Dendritic cell treated with granulocyte-macrophage colony-stimulating factor and Interleukin-4, amounts not matched to agents 40 ng/mL and 50 ng/mL, for 4 days (primary cell): Measurements from ENCODE around the gene GDF10.

Experiments used
- H3K27ac Mint-ChIP-seq: one replicate; pipeline ENCODE4 v1.8.0; 2022; ENCODE audit warnings: mild to moderate bottlenecking, mixed read lengths
- H3K27me3 Mint-ChIP-seq: one replicate; pipeline ENCODE4 v1.8.0; 2022; ENCODE audit warnings: mild to moderate bottlenecking, mixed read lengths
- H3K36me3 Mint-ChIP-seq: one replicate; pipeline ENCODE4 v1.8.0; 2022; ENCODE audit warnings: low read depth, mixed read lengths
- H3K4me1 Mint-ChIP-seq: one replicate; pipeline ENCODE4 v1.8.0; 2022; ENCODE audit warnings: low read depth, mixed read lengths
- H3K4me3 Mint-ChIP-seq: one replicate; pipeline ENCODE4 v1.8.0; 2022; ENCODE audit warnings: mild to moderate bottlenecking, moderate library complexity, mixed read lengths
- H3K9me3 Mint-ChIP-seq: one replicate; pipeline ENCODE4 v1.8.0; 2022; ENCODE audit warnings: mixed read lengths
- intact Hi-C: fragments of 100-400 bp; cut with micrococcal nuclease; formaldehyde crosslinking; loops from one replicate; pipeline ENCODE4 v1.15.0; 2022

The GDF10 gene

GRCh38 chr10:47359101-47359500 is 59.1 kb downstream of the GDF10 start:
- Mint-ChIP-seq H3K4me3 (no peak overlapping the region), H3K36me3 (no peaks in the 10 kb centered on the region), H3K9me3 (no peaks in the 10 kb centered on the region), H3K27ac (no peak overlapping the region), H3K27me3 (no peaks in the 10 kb centered on the region), H3K4me1 (no peaks in the 10 kb centered on the region)
- intact Hi-C loops, result no loop called here

GRCh38 chr10:47359626-47360418 is 59.8 kb downstream of the GDF10 start:
- Mint-ChIP-seq H3K27ac (no peak overlapping the region), H3K27me3 (no peaks in the 10 kb centered on the region), H3K9me3 (no peaks in the 10 kb centered on the region), H3K4me3 (no peak overlapping the region), H3K4me1 (no peaks in the 10 kb centered on the region), H3K36me3 (no peaks in the 10 kb centered on the region)
- intact Hi-C loops, result no loop called here

GRCh38 chr10:47360419-47361040 is 60.5 kb downstream of the GDF10 start:
- no peaks in the 10 kb centered on the region for H3K27me3 Mint-ChIP-seq
- no peaks in the 10 kb centered on the region for H3K9me3 Mint-ChIP-seq
- no peak overlapping the region for H3K27ac Mint-ChIP-seq
- H3K36me3 Mint-ChIP-seq, result no peaks in the 10 kb centered on the region
- intact Hi-C loops, result no loop called here
- no peak overlapping the region for H3K4me3 Mint-ChIP-seq
- no peaks in the 10 kb centered on the region for H3K4me1 Mint-ChIP-seq

GRCh38 chr10:47361293-47361692 is 61.3 kb downstream of the GDF10 start:
- intact Hi-C loops, result no loop called here
- H3K4me1 Mint-ChIP-seq, result no peaks in the 10 kb centered on the region
- no peaks in the 10 kb centered on the region for H3K36me3 Mint-ChIP-seq
- H3K27me3 Mint-ChIP-seq, result no peaks in the 10 kb centered on the region
- H3K9me3 Mint-ChIP-seq, result no peaks in the 10 kb centered on the region
- H3K4me3 Mint-ChIP-seq, result no peak overlapping the region
- H3K27ac Mint-ChIP-seq, result no peak overlapping the region

- no peaks in the 10 kb centered on the region for H3K36me3 Mint-ChIP-seq
- no peaks in the 10 kb centered on the region for H3K27me3 Mint-ChIP-seq
- no peaks in the 10 kb centered on the region for H3K4me1 Mint-ChIP-seq
Observed at GRCh38 chr10:47362199-47362598, 62.2 kb downstream of the GDF10 start.

More at GRCh38 chr10:47362199-47362598, 62.2 kb downstream of the GDF10 start:
- Mint-ChIP-seq H3K4me3 (no peak overlapping the region), H3K9me3 (no peaks in the 10 kb centered on the region), H3K27ac (no peak overlapping the region)
- intact Hi-C loops, result no loop called here
